ENCODE data around the gene TSPAN7. TPM values are rescaled to one million over a fixed set of nuclear protein-coding genes. Genes with fewer than 3 reads are reported as not detected.

The TSPAN7 gene
- total RNA-seq, 1 experiment from 2014 or later = 1.7 TPM

GRCh38 chrX:38682095-38682494 is 120.8 kb downstream of the TSPAN7 start:
- H3K4me1 Mint-ChIP-seq (ENCODE audit: low read depth, unreplicated experiment) = no peaks in the 10 kb centered on the region
- no peak overlapping the region for H3K4me3 Mint-ChIP-seq (ENCODE audit: unreplicated experiment)
- Histone ChIP-seq H3K4me3 (ENCODE audit: low read depth, low read length) (no peak overlapping the region), H3K36me3 (ENCODE audit: control insufficient read depth, insufficient read depth, low read length) (no peaks in the 10 kb centered on the region), H3K9me3 (no peaks in the 10 kb centered on the region), H3K27me3 (replicated peaks; ENCODE audit: control insufficient read depth, insufficient read depth, low read length) (no peaks in the 10 kb centered on the region), H3K4me1 (no peaks in the 10 kb centered on the region)
- H3K9me3 Mint-ChIP-seq (ENCODE audit: unreplicated experiment) = no peaks in the 10 kb centered on the region
- no peak overlapping the region for H3K27ac Mint-ChIP-seq (ENCODE audit: unreplicated experiment)
- no peaks in the 10 kb centered on the region for H3K36me3 Mint-ChIP-seq (ENCODE audit: insufficient read depth, unreplicated experiment)
- POLR2A ChIA-PET = no interaction called here
- H3K27me3 Mint-ChIP-seq (ENCODE audit: insufficient read depth, unreplicated experiment) = peaks cover 12% of the 10 kb centered on the region
- CTCF ChIA-PET = no interaction called here
- TF ChIP-seq CTCF (IDR thresholded peaks at IDR 0.05; ENCODE audit: insufficient read depth in 1 of 2, low read depth in 1 of 2, low read length in 1 of 2, severe bottlenecking in 1 of 2, unreplicated experiment in 1 of 2) = no peak
- no peak for DNase-seq
- no TSS peak for BruUV-seq (replicated peaks)
- intact Hi-C loops (cut with micrococcal nuclease; ENCODE audit: unreplicated experiment) = no loop called here

GRCh38 chrX:38692961-38693360 is 131.6 kb downstream of the TSPAN7 start:
- no peak overlapping the region for H3K4me3 Mint-ChIP-seq (ENCODE audit: unreplicated experiment)
- no peaks in the 10 kb centered on the region for H3K4me1 ChIP-seq
- H3K27me3 ChIP-seq (replicated peaks; ENCODE audit: control insufficient read depth, insufficient read depth, low read length) = no peaks in the 10 kb centered on the region
- peaks cover 10% of the 10 kb centered on the region for H3K27me3 Mint-ChIP-seq (ENCODE audit: insufficient read depth, unreplicated experiment)
- no peak overlapping the region for H3K4me3 ChIP-seq (ENCODE audit: low read depth, low read length)
- H3K36me3 Mint-ChIP-seq (ENCODE audit: insufficient read depth, unreplicated experiment) = no peaks in the 10 kb centered on the region
- H3K9me3 Mint-ChIP-seq (ENCODE audit: unreplicated experiment) = no peaks in the 10 kb centered on the region
- intact Hi-C loops (cut with micrococcal nuclease; ENCODE audit: unreplicated experiment) = no loop called here
- no peaks in the 10 kb centered on the region for H3K4me1 Mint-ChIP-seq (ENCODE audit: low read depth, unreplicated experiment)
- no peak for TF ChIP-seq CTCF (IDR thresholded peaks at IDR 0.05; ENCODE audit: insufficient read depth in 1 of 2, low read depth in 1 of 2, low read length in 1 of 2, severe bottlenecking in 1 of 2, unreplicated experiment in 1 of 2)
- no TSS peak for BruUV-seq (replicated peaks)
- POLR2A ChIA-PET = no interaction called here
- no peaks in the 10 kb centered on the region for H3K36me3 ChIP-seq (ENCODE audit: control insufficient read depth, insufficient read depth, low read length)
- DNase-seq = no peak
- no peak overlapping the region for H3K27ac Mint-ChIP-seq (ENCODE audit: unreplicated experiment)
- CTCF ChIA-PET = no interaction called here
- H3K9me3 ChIP-seq = no peaks in the 10 kb centered on the region

- TF ChIP-seq CTCF (IDR thresholded peaks at IDR 0.05; ENCODE audit: insufficient read depth in 1 of 2, low read depth in 1 of 2, low read length in 1 of 2, severe bottlenecking in 1 of 2, unreplicated experiment in 1 of 2) = no peak
These were observed 133.1 kb downstream of the TSPAN7 start for GRCh38 chrX:38694394-38694793.

More at GRCh38 chrX:38694394-38694793, 133.1 kb downstream of the TSPAN7 start:
- intact Hi-C loops (cut with micrococcal nuclease; ENCODE audit: unreplicated experiment) = no loop called here
- Mint-ChIP-seq H3K27ac (ENCODE audit: unreplicated experiment) (no peak overlapping the region), H3K4me3 (ENCODE audit: unreplicated experiment) (no peak overlapping the region), H3K4me1 (ENCODE audit: low read depth, unreplicated experiment) (no peaks in the 10 kb centered on the region), H3K9me3 (ENCODE audit: unreplicated experiment) (no peaks in the 10 kb centered on the region), H3K27me3 (ENCODE audit: insufficient read depth, unreplicated experiment) (peaks cover 10% of the 10 kb centered on the region), H3K36me3 (ENCODE audit: insufficient read depth, unreplicated experiment) (no peaks in the 10 kb centered on the region)
- no peaks in the 10 kb centered on the region for H3K4me1 ChIP-seq
- H3K27me3 ChIP-seq (replicated peaks; ENCODE audit: control insufficient read depth, insufficient read depth, low read length) = no peaks in the 10 kb centered on the region
- POLR2A ChIA-PET = no interaction called here
- CTCF ChIA-PET = no interaction called here
- H3K36me3 ChIP-seq (ENCODE audit: control insufficient read depth, insufficient read depth, low read length) = no peaks in the 10 kb centered on the region
- BruUV-seq (replicated peaks) = no TSS peak
- DNase-seq = no peak
- H3K9me3 ChIP-seq = no peaks in the 10 kb centered on the region
- no peak overlapping the region for H3K4me3 ChIP-seq (ENCODE audit: low read depth, low read length)

All from Caco-2 (cell line).